ENCODE data around the gene ZNF512B.
"Not testable (repeated sequence)": the region's sequence is repeated elsewhere in the genome, so short reads cannot be mapped to it uniquely, and the experiment has no call there.

ZNF512B gene

DNA sequence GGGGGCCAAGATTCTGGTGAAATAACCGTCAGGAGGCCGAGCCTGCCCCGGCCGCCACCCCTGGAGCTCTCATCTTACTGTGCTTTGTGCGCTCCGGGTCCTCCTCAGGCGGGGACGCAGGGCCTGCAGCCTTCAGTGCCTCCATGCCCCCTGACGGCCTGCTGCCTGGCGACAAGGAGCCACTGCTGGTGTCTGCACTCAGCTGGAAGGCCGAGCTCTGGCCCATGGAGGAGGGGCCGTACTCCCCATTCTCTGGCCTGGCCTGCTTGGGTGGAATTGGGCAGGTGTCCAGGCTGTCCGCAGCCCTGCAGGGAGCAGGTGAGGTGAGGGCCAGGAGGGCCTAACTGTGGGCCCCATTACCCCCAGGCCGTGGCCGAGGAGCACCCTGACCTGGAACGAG, 5.3 kb downstream of the ZNF512B start:
- DNase-seq, result no peak

GRCh38 chr20:63963784-63964301, 5.9 kb downstream of the ZNF512B start:
- DNase-seq, result no peak

- DNase-seq, result no peak
Observed at GRCh38 chr20:63963348-63963741, 6.4 kb downstream of the ZNF512B start.

- no peak for DNase-seq
Observed at GRCh38 chr20:63962426-63963347, 7.0 kb downstream of the ZNF512B start.

DNA sequence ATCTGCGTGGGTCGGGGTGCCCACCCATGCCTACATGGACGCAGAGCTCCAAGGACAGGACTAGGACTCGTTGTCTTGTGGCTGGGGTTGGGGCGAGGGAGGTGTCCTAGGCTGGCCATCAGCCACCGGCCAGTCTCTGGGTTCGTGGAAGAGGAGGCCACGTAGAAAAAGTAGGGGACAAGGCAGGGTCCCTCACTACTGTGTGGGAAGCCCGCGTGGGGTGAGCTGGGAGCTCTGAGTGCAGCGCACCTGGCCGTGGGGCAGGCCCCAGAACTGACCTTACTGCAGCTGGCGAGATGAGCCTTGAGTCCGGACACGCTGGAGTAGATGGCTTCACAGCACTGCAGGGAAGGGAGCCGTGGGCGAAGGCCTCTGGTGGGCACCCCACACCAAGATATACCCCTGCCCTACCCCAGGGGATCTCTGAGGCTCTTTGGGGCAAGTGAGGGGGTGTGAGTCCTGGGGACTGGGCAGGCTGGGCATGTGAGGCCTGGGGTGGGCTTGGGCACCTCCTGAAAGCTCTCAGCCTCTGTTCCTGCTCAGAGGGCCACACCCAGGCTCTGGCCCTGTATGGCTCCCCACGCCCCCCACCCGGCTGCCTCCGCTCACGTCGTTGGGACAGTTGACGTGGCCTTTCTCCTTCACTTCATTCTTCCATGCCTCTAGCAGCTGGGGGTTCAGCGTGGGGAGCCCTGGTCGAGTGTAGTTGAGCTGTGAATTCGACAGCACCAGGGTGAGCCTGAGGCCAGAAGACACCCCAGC, 7.9 kb downstream of the ZNF512B start:
- DNase-seq, result no peak

DNA sequence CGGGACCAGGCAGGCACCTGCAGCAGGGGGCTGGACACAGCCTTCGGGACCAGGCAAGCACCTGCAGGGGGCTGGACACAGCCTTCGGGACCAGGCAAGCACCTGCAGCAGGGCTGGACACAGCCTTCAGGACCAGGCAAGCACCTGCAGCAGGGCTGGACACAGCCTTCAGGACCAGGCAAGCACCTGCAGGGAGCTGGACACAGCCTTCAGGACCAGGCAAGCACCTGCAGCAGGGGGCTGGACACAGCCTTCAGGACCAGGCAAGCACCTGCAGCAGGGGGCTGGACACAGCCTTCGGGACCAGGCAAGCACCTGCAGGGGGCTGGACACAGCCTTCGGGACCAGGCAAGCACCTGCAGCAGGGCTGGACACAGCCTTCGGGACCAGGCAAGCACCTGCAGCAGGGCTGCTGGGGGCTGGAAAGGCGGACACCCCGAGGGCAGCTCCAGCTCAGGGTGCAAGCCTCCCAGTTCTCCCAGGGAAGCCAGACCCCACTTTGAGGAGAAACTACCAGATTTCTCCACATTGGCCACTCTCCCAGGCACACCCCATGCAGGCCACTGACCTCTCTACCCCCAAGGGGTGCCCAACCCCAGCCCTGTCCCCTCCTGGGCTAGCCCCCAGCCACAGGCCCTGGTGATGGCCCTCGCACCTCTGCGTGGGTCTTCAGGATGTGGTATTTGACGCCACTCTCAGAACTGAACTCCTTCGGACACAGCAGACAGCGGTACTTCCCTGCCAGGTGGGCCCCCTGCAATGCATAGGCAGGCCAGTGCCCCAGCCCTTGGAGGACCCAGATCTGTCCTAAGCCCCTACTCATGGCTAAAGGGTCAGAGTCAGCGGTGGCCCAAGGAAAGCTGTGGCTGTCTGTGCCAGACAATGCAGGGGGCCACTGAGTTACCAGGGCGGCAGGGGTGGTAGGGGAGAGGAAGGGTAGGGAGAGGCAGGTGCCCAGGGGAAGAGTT, 8.8 kb downstream of the ZNF512B start:
- DNase-seq, result not testable (repeated sequence)

DNA sequence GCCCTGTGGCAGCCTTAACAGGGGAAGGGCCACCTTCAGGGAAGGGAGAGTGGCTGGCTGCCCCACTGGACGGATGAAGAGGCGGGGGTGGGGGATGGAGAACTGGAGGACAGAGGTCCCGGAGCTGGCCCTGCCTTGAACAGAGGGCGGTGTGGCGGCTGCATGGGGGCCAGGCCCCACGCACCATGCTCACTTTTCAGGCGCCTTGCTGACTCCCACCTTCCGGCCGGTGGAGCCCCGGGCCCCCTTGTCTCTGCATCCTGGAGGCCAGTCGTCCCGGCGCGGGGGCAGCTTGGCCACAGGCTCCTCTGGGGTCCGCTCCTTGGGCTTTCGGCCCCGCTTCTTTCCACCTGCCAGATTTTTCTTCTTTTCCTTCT, 10.0 kb downstream of the ZNF512B start:
- DNase-seq, result no peak

GRCh38 chr20:63958964-63959698, 10.6 kb downstream of the ZNF512B start:
- no peak for DNase-seq

GRCh38 chr20:63958471-63958870, 11.3 kb downstream of the ZNF512B start:
- no peak for DNase-seq

DNA sequence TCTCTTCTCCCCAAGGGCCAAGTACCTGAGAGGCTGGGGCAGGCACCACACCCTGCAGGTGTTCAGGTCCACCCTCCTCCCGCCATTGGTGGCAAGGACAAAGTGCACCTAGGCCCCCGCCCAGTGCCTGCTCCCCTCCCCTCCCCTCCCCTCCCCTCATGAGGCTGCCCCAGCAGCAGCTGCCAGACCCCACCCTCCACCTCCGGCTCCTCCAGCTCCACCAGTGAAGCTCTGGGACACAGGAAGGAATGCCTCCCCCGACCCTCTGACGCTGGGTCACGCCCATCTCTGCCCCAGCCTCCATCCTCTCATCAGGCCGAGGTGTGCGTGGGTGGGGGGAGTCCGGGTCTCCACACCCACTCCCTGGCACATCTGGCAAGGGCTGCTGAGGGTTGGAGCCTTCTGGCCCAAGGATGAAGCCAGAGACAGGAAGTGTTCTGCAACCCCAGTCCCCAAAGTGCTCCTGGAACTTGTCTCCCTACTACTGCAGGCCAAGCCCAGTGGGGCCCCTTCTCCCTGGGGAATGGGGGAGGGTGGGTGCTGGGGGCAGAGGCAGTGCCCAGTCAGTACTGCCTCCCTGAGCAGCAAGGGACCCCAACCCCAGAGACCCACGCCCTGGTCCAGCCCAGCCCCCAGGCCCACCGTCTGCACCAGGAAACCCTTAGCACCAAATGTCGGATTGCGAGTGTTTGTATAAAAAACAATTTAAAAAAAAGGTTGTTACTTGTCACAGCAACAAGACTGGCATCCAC, 11.9 kb downstream of the ZNF512B start:
- peak in 4 of 56 donors; percentile 16 to 36 (median 25) for DNase-seq

- DNase-seq, result peak in 40 of 56 donors; percentile 7 to 72 (median 40)
Observed at GRCh38 chr20:63957004-63957689, 12.6 kb downstream of the ZNF512B start.

DNA sequence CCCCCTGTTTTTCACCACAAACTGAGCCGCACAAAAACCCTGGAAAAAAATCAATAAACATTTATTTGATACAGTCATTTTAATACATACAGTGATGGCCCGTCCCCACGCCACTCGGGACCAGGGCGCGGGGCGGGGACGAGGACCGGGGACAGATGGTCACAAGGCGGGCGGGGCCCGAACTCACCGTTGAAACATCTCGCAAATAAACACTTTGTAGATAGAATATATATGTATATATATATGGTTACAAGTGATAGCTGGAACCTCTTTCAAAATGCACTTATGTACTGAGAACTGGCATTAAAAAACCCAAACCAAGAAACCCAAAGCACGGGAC, 13.1 kb downstream of the ZNF512B start:
- peak in 2 of 56 donors; percentile 34 to 52 for DNase-seq

DNA sequence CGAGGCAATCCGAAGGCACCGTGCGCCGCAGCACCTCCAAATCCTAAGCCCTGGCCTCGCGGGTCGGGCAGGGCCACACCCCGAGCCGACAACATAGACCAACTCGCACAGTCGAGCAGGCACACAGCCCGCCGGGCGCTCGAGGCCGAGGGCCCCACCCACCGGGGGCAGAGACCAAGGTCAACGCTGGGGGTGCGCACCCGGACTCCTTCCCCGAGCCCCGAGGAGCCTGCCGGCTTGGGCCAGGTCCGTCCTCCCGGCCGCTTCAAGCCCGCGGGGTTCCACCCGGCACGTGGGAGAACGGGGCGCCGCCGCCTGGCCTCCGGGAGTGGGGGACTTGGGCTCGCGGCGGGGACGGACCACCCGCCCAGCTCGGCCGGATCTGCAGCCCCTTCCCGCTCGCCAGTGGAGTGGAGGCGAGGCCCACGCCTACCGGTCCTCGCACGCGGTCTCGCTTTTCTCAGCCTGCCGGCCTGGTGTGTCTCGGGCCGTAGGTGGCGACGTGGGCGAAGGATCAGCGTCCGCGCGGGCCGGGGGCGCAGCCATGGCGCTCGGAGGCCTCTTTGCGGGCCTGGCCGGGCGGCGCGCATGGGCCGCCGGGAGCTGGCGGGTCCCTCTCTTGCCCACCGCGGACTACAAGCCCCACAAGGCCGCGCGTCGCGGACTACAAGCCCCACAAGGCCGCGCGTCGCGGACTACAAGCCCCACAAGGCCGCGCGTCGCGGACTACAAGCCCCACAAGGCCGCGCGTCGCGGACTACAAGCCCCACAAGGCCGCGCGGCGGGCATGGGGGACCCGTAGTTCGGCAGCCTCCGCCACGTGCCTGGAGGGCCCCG, 13.7 kb downstream of the ZNF512B start, which contains the start of gene UCKL1:
Gene UCKL1 (minus strand): TSS at position 590 of the 837 bp plus-strand sequence. CDS start 44 bp downstream, at position 546.
- peak; percentile 42 to 97 (median 82) for DNase-seq

- peak in 34 of 56 donors; percentile 27 to 74 (median 53) for DNase-seq
Observed at GRCh38 chr20:63955281-63955826, 14.4 kb downstream of the ZNF512B start.

DNA sequence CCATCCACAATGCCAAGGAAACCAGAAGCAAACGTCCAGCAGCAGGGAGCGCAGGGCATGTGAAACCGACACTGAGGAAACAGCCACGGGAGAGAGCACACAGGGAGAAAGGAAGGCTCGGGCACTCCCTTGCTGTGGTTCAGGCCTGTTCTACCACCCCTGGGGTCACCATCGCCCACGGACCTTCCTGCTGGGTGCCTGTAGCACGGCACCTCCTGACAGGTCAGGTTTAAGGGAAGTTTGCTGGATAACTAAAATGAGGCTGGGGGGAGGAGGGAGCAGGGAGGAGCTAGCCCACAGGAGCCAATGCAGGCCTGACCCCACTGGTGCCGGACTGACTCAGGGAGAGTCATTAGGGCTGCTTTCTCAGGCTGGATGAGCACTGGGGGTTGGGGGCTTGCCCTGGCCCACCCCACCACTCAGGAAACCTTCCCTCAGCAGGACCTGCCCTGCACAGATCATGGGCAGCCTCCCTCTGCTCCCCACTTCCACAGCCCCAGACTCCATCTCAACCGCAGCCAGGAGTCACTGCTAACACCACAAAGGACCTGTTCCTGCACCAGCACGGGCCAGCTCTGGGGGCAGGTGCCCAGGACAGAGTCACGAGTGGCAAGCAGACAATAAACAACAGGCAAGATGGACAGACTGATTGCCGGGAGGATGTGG, 15.8 kb downstream of the ZNF512B start:
- DNase-seq, result no peak

GRCh38 chr20:63952769-63953168, 17.0 kb downstream of the ZNF512B start:
- no peak for DNase-seq

DNA sequence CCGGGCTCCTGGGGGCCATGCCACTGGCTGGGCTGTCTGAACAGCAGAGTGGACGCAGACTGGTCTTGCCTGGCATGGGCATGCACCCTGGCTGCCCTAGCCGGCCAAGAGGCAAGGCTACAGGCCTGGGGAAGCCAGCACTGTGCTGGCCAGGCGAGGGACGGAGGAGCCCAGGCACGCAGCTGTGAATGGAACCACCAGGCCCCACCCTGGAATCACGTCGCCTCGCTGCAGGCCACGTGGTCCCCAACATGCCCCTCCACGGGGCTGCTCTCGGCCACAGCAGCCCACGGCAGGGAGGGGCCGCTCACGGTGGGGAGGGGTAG, 17.6 kb downstream of the ZNF512B start:
- no peak for DNase-seq
